WTC11 (cell line): Measurements from ENCODE around the gene ZNF716. TPM values are rescaled to one million over a fixed set of nuclear protein-coding genes. Genes with fewer than 3 reads are reported as not detected.

Experiments used
- ATAC-seq: fragments of 200-7000 bp; cut with Tn5 transposase; 2 replicates; pipeline ENCODE4 v1.10.0; 2021; ENCODE audit warnings: mild to moderate bottlenecking, moderate library complexity
- CTCF ChIA-PET: fragments of 300-600 bp; sonication (Branson Sonifier 250); formaldehyde crosslinking; loops from one replicate; lab custom pipeline; 2021; ENCODE audit warnings: antibody characterized with exemption; lab: Charles Lee
- POLR2A ChIA-PET: fragments of 350-600 bp; sonication (Branson Sonifier 250); formaldehyde crosslinking; loops from one replicate; lab custom pipeline; 2021; ENCODE audit warnings: antibody characterized with exemption; lab: Charles Lee
- DNase-seq: peaks from one replicate; pipeline ENCODE4 v3.0.0; 2021; ENCODE audit warnings: low spot score
- H3K27ac Mint-ChIP-seq: 2 replicates; pipeline ENCODE4 v1.8.0; 2021; ENCODE audit warnings: mixed read lengths
- H3K27me3 Mint-ChIP-seq: 2 replicates; pipeline ENCODE4 v1.8.0; 2021; ENCODE audit warnings: low read depth, mild to moderate bottlenecking, moderate library complexity, mixed read lengths
- H3K36me3 Mint-ChIP-seq: 2 replicates; pipeline ENCODE4 v1.8.0; 2021; ENCODE audit warnings: mixed read lengths
- H3K4me1 Mint-ChIP-seq: 2 replicates; pipeline ENCODE4 v1.8.0; 2022; ENCODE audit warnings: mixed read lengths
- H3K4me3 Mint-ChIP-seq: 2 replicates; pipeline ENCODE4 v1.8.0; 2021; ENCODE audit warnings: mild to moderate bottlenecking, moderate library complexity, mixed read lengths
- H3K9me3 Mint-ChIP-seq: 2 replicates; pipeline ENCODE4 v1.8.0; 2021; ENCODE audit warnings: mixed read lengths
- CREB1 ChIP-seq: sonication (generic); formaldehyde crosslinking; IDR thresholded peaks from 2 replicates; pipeline ENCODE4 v1.8.0; 2023; ENCODE audit warnings: mild to moderate bottlenecking, missing genetic modification reagents
- CREM ChIP-seq: sonication (generic); formaldehyde crosslinking; IDR thresholded peaks from 2 replicates; pipeline ENCODE4 v1.8.1; 2022; ENCODE audit warnings: mild to moderate bottlenecking, missing genetic modification reagents, moderate library complexity
- ESRRA ChIP-seq: sonication (generic); formaldehyde crosslinking; IDR thresholded peaks from 2 replicates; pipeline ENCODE4 v1.8.1; 2022; ENCODE audit warnings: mild to moderate bottlenecking, missing genetic modification reagents, borderline replicate concordance
- FOXK1 ChIP-seq: sonication (generic); formaldehyde crosslinking; IDR thresholded peaks from 2 replicates; pipeline ENCODE4 v1.8.0; 2022; ENCODE audit warnings: mild to moderate bottlenecking, moderate library complexity, missing genetic modification reagents
- IRF2 ChIP-seq: sonication (generic); formaldehyde crosslinking; IDR thresholded peaks from 2 replicates; pipeline ENCODE4 v1.8.0; 2022; ENCODE audit warnings: low read depth, missing genetic modification reagents, borderline replicate concordance
- KAT7 ChIP-seq: sonication (generic); formaldehyde crosslinking; IDR thresholded peaks from 2 replicates; pipeline ENCODE4 v1.8.1; 2023; ENCODE audit warnings: missing genetic modification reagents, mild to moderate bottlenecking, borderline replicate concordance
- MXD4 ChIP-seq: fragments of 250-450 bp; sonication (Bioruptor Pico); IDR thresholded peaks from 2 replicates; pipeline ENCODE4 v1.8.0; 2021; ENCODE audit warnings: mild to moderate bottlenecking, moderate library complexity, borderline replicate concordance
- NFE2L1 ChIP-seq: sonication (generic); formaldehyde crosslinking; IDR thresholded peaks from 2 replicates; pipeline ENCODE4 v1.8.1; 2023; ENCODE audit warnings: missing genetic modification reagents
- NR3C1 ChIP-seq: sonication (generic); formaldehyde crosslinking; conservative IDR thresholded peaks from 2 replicates; pipeline ENCODE4 v1.8.1; 2023; ENCODE audit warnings: low read depth, mild to moderate bottlenecking, missing genetic modification reagents
- SP1 ChIP-seq: sonication (generic); formaldehyde crosslinking; conservative IDR thresholded peaks from 2 replicates; pipeline ENCODE4 v1.8.1; 2022; ENCODE audit warnings: missing genetic modification reagents
- TP53 ChIP-seq: sonication (generic); formaldehyde crosslinking; IDR thresholded peaks from 2 replicates; pipeline ENCODE4 v1.8.1; 2023; ENCODE audit warnings: mild to moderate bottlenecking, missing genetic modification reagents
- ZNF121 ChIP-seq: sonication (generic); formaldehyde crosslinking; IDR thresholded peaks from 2 replicates; pipeline ENCODE4 v1.8.0; 2023; ENCODE audit warnings: missing genetic modification reagents
- ZNF232 ChIP-seq: sonication (generic); formaldehyde crosslinking; IDR thresholded peaks from 2 replicates; pipeline ENCODE4 v1.8.0; 2022; ENCODE audit warnings: mild to moderate bottlenecking, missing genetic modification reagents
- ZNF281 ChIP-seq: sonication (generic); formaldehyde crosslinking; IDR thresholded peaks from 2 replicates; pipeline ENCODE4 v1.8.0; 2023; ENCODE audit warnings: mild to moderate bottlenecking, missing genetic modification reagents
- ZNF317 ChIP-seq: sonication (generic); formaldehyde crosslinking; IDR thresholded peaks from 2 replicates; pipeline ENCODE4 v1.8.1; 2023; ENCODE audit warnings: low read depth, mild to moderate bottlenecking, moderate library complexity, missing genetic modification reagents, borderline replicate concordance
- ZNF396 ChIP-seq: fragments of 250-450 bp; sonication (Bioruptor Pico); IDR thresholded peaks from 2 replicates; pipeline ENCODE4 v1.8.0; 2021; ENCODE audit warnings: mild to moderate bottlenecking, moderate library complexity, borderline replicate concordance
- ZNF423 ChIP-seq: fragments of 250-450 bp; sonication (Bioruptor Pico); IDR thresholded peaks from 2 replicates; pipeline ENCODE4 v2.1.2; 2022; ENCODE audit warnings: mild to moderate bottlenecking, moderate library complexity
- ZNF532 ChIP-seq: fragments of 250-450 bp; sonication (Bioruptor Pico); IDR thresholded peaks from 2 replicates; pipeline ENCODE4 v1.9.0; 2021; ENCODE audit warnings: mild to moderate bottlenecking, borderline replicate concordance
- total RNA-seq: library from RNA; stranded (reverse); gene quantifications from 3 replicates; pipeline ENCODE4 v1.2.3, GENCODE V29; 2021
- TF ChIP-seq, protein P1 (sequence below): fragments of 250-450 bp; sonication (Bioruptor Pico); conservative IDR thresholded peaks from 2 replicates; pipeline ENCODE4 v1.9.0; 2021; ENCODE audit warnings: mild to moderate bottlenecking
- TF ChIP-seq, protein P2 (sequence below): sonication (generic); formaldehyde crosslinking; IDR thresholded peaks from 2 replicates; pipeline ENCODE4 v1.8.1; 2022; ENCODE audit warnings: missing genetic modification reagents, borderline replicate concordance

ZNF716 gene
- total RNA-seq, 1 experiment from 2014 or later: not detected

DNA sequence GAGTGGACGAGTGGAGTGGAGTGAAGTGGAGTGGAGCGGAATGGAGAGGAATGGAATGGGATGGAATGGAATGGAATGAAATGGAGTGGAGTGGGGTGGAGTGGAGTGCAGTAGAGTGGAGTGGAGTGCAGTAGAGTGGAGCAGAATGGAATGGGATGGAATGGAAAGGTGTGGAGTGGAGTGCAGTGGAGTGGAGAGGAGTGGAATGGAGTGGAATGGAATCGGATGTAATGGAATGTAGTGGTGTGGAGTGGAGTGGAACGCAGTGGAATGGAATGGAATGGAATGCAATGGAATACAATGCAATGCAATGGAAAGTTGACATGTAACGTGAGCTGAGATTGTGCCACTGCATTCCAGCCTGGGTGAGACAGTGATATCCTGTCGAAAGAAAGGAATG, 46.4 kb downstream of the ZNF716 start:
- ChIA-PET POLR2A (no interaction called here), CTCF (no interaction called here)
- DNase-seq: no peak
- TF ChIP-seq ZNF396 (CRISPR knock-in tag) (no peak), ZNF121 (CRISPR knock-in tag) (no peak), ZNF281 (CRISPR knock-in tag) (no peak)
- Mint-ChIP-seq H3K27ac (no peak overlapping the region), H3K36me3 (peaks cover 29% of the 10 kb centered on the region), H3K9me3 (peaks cover 32% of the 10 kb centered on the region), H3K4me3 (no peak overlapping the region), H3K4me1 (no peaks in the 10 kb centered on the region), H3K27me3 (no peaks in the 10 kb centered on the region; the same call in 1 of the 2 replicates)
- ATAC-seq: no peak

GRCh38 chr7:57505176-57505575, 55.2 kb downstream of the ZNF716 start:
- peaks cover 64% of the 10 kb centered on the region for H3K9me3 Mint-ChIP-seq
- peaks cover 3% of the 10 kb centered on the region; the same call in 1 of the 2 replicates for H3K27me3 Mint-ChIP-seq
- ATAC-seq: no peak
- CTCF ChIA-PET: no interaction called here
- no peak overlapping the region for H3K4me3 Mint-ChIP-seq
- TF ChIP-seq TP53 (CRISPR knock-in tag): no peak
- TF ChIP-seq SP1: no peak
- TF ChIP-seq, protein P1, sequence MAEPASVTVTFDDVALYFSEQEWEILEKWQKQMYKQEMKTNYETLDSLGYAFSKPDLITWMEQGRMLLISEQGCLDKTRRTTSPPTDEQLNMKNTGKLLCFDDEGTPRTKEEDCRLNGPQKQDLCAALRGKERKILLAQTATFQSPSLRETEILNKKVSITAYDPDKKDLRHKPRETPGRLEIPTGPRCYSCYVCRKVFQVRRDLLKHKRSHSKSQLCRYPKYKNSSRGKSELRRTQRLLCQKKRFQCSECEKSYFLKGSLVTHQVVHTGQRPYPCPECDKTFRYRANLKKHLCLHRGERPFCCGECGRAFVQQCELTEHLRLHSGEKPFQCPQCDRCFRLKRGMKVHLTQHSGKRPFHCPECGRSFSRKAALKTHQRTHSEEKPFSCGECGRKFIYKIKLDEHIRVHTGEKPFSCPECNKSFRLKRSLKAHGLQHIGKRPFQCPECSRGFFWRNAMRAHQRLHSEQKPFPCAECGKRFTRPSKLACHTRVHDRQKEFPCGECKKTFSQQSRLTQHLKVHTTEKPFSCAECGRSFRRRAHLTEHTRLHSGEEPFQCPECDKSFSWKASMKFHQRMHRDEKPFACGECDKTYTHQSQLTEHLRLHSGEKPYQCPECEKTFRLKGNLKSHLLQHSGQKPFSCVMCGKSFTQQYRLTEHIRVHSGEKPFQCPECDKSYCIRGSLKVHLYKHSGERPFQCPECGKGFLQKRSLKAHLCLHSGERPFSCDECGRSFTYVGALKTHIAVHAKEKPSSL (CRISPR knock-in tag): no peak
- TF ChIP-seq ZNF532 (CRISPR knock-in tag): no peak
- TF ChIP-seq KAT7 (CRISPR knock-in tag): no peak
- TF ChIP-seq ZNF232 (CRISPR knock-in tag): no peak
- no peak for TF ChIP-seq CREM (CRISPR knock-in tag)
- no peak for TF ChIP-seq NR3C1
- no peak for TF ChIP-seq MXD4 (CRISPR knock-in tag)
- TF ChIP-seq FOXK1 (CRISPR knock-in tag): no peak
- TF ChIP-seq ZNF423 (CRISPR knock-in tag): no peak
- TF ChIP-seq NFE2L1 (CRISPR knock-in tag): no peak
- no peak for TF ChIP-seq CREB1 (CRISPR knock-in tag)
- TF ChIP-seq, protein P2, sequence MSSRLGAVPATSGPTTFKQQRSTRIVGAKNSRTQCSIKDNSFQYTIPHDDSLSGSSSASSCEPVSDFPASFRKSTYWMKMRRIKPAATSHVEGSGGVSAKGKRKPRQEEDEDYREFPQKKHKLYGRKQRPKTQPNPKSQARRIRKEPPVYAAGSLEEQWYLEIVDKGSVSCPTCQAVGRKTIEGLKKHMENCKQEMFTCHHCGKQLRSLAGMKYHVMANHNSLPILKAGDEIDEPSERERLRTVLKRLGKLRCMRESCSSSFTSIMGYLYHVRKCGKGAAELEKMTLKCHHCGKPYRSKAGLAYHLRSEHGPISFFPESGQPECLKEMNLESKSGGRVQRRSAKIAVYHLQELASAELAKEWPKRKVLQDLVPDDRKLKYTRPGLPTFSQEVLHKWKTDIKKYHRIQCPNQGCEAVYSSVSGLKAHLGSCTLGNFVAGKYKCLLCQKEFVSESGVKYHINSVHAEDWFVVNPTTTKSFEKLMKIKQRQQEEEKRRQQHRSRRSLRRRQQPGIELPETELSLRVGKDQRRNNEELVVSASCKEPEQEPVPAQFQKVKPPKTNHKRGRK: no peak
- TF ChIP-seq ESRRA (CRISPR knock-in tag): no peak
- TF ChIP-seq ZNF317: no peak
- no peak for TF ChIP-seq IRF2
- DNase-seq: no peak
- H3K36me3 Mint-ChIP-seq: peaks cover 58% of the 10 kb centered on the region
- POLR2A ChIA-PET: no interaction called here
- H3K27ac Mint-ChIP-seq: no peak overlapping the region
- H3K4me1 Mint-ChIP-seq: no peaks in the 10 kb centered on the region
